ENCODE measurements around the gene CDKN2A.

The CDKN2A gene

DNA sequence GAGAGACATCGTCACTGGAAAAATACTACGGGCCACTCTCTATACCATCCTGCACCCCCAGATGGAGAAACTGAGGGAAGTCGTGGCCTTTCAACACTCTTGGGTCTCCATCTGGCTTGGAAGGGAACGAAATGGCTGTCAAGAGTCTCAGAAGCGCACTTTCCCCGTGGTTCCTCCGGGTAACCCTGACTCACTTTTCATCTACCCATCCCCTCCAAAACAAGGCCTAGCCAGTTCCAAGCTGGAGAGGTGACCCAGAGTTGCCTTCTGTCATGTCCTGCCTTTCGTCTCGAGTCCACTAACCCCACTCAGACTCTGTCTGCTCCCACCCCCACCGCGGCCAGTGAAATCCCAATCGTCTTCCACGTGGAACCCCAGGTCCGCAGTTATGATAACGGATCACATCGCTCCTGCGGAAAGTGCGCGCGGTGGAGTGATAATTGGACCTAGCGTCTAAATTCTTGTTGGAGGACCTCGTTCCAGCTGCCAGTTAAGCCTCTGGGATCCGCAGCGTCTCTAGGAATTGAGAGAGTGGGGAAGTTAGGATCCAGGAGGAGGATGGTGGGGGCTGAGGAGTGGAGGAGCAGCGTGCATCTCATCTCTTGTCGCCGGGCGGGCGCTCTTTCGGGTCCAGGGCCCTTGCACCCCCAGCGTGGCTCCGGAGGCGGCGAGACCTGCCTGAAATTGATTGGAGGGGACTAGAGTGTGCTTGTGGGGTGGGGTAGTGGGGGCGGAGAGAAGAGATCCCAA is 4.6 kb downstream of the CDKN2A start:
- H3K9me2 ChIP-seq (replicated peaks; ENCODE audit: control insufficient read depth, low read length) = no peaks in the 10 kb centered on the region
- no peaks in the 10 kb centered on the region for H3K36me3 ChIP-seq (ENCODE audit: control insufficient read depth, low read length)
- no peak overlapping the region for H3K4me2 ChIP-seq (ENCODE audit: low read length)
- no peak overlapping the region for H3K27ac ChIP-seq (ENCODE audit: low read depth, low read length)
- no peaks in the 10 kb centered on the region for H3F3A ChIP-seq (ENCODE audit: control insufficient read depth, insufficient read depth)
- no peak for TF ChIP-seq EZH2phosphoT487 (IDR thresholded peaks at IDR 0.05; ENCODE audit: borderline replicate concordance, low read length)
- TF ChIP-seq, protein P1, sequence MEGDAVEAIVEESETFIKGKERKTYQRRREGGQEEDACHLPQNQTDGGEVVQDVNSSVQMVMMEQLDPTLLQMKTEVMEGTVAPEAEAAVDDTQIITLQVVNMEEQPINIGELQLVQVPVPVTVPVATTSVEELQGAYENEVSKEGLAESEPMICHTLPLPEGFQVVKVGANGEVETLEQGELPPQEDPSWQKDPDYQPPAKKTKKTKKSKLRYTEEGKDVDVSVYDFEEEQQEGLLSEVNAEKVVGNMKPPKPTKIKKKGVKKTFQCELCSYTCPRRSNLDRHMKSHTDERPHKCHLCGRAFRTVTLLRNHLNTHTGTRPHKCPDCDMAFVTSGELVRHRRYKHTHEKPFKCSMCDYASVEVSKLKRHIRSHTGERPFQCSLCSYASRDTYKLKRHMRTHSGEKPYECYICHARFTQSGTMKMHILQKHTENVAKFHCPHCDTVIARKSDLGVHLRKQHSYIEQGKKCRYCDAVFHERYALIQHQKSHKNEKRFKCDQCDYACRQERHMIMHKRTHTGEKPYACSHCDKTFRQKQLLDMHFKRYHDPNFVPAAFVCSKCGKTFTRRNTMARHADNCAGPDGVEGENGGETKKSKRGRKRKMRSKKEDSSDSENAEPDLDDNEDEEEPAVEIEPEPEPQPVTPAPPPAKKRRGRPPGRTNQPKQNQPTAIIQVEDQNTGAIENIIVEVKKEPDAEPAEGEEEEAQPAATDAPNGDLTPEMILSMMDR (IDR thresholded peaks at IDR 0.05; ENCODE audit: low read depth, low read length, poor library complexity, severe bottlenecking) = no peak
- no peaks in the 10 kb centered on the region for H3K27me3 ChIP-seq (ENCODE audit: control insufficient read depth, low read length)
- H3K9me3 ChIP-seq (ENCODE audit: control insufficient read depth, insufficient read depth, low read length) = no peaks in the 10 kb centered on the region
- no peaks in the 10 kb centered on the region for H3K4me1 ChIP-seq (ENCODE audit: control insufficient read depth, low read length)
- no peaks in the 10 kb centered on the region for H4K20me1 ChIP-seq (ENCODE audit: control insufficient read depth, insufficient read depth, low read depth, low read length)
- no peak overlapping the region for H3K4me3 ChIP-seq (ENCODE audit: low read length)
- H3K79me2 ChIP-seq (ENCODE audit: control insufficient read depth, low read length) = no peaks in the 10 kb centered on the region

GRCh38 chr9:21988056-21988990 is 5.9 kb downstream of the CDKN2A start:
- Histone ChIP-seq H4K20me1 (ENCODE audit: control insufficient read depth, insufficient read depth, low read depth, low read length) (no peaks in the 10 kb centered on the region), H3K4me2 (ENCODE audit: low read length) (no peak overlapping the region), H3K4me3 (ENCODE audit: low read length) (no peak overlapping the region), H3F3A (ENCODE audit: control insufficient read depth, insufficient read depth) (no peaks in the 10 kb centered on the region), H3K27me3 (ENCODE audit: control insufficient read depth, low read length) (no peaks in the 10 kb centered on the region), H3K4me1 (ENCODE audit: control insufficient read depth, low read length) (no peaks in the 10 kb centered on the region), H3K9me3 (ENCODE audit: control insufficient read depth, insufficient read depth, low read length) (no peaks in the 10 kb centered on the region), H3K79me2 (ENCODE audit: control insufficient read depth, low read length) (no peaks in the 10 kb centered on the region), H3K36me3 (ENCODE audit: control insufficient read depth, low read length) (no peaks in the 10 kb centered on the region), H3K27ac (ENCODE audit: low read depth, low read length) (no peak overlapping the region), H3K9me2 (replicated peaks; ENCODE audit: control insufficient read depth, low read length) (no peaks in the 10 kb centered on the region)
- TF ChIP-seq EZH2phosphoT487 (IDR thresholded peaks at IDR 0.05; ENCODE audit: borderline replicate concordance, low read length) = no peak
- TF ChIP-seq, protein P1 (IDR thresholded peaks at IDR 0.05; ENCODE audit: low read depth, low read length, poor library complexity, severe bottlenecking) = no peak

DNA sequence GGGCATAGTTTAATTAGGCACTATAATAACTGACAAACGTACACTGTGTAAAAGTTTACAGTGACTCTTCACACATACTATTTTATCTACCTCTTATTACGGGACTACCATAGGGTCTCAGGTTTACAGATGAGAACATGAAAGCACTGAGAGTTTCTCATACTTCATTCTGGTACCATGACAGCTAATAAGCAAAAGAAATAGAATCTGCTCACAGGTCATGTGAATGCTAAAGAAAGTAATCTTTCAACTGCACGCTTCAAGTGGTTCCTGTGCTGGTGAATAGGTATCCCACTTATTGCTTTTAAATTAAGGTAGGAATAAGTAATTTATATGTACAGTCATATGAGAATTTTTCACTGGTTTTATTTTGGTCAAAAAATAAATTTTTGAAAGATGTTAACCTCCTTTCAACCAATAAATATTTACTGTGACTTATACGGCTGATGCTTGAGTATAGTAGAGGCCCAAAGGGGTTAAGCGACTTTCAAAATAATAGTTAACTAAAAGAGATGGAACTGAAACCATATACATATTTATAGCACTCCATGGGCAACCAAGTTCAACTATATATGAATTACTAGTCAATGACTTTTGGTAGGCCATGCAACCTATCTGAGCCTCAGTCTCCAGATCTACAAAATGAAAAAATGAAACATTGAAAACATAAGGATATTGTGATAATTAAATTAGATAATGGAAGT is 8.1 kb downstream of the CDKN2A start:
- TF ChIP-seq, protein P1 (IDR thresholded peaks at IDR 0.05; ENCODE audit: low read depth, low read length, poor library complexity, severe bottlenecking) = no peak
- TF ChIP-seq EZH2phosphoT487 (IDR thresholded peaks at IDR 0.05; ENCODE audit: borderline replicate concordance, low read length) = no peak
- no peaks in the 10 kb centered on the region for H3K27me3 ChIP-seq (ENCODE audit: control insufficient read depth, low read length)
- H3K36me3 ChIP-seq (ENCODE audit: control insufficient read depth, low read length) = no peaks in the 10 kb centered on the region
- H3K27ac ChIP-seq (ENCODE audit: low read depth, low read length) = no peak overlapping the region
- H3K4me2 ChIP-seq (ENCODE audit: low read length) = no peak overlapping the region
- H3K79me2 ChIP-seq (ENCODE audit: control insufficient read depth, low read length) = no peaks in the 10 kb centered on the region
- H3K9me3 ChIP-seq (ENCODE audit: control insufficient read depth, insufficient read depth, low read length) = no peaks in the 10 kb centered on the region
- no peaks in the 10 kb centered on the region for H3K4me1 ChIP-seq (ENCODE audit: control insufficient read depth, low read length)
- H4K20me1 ChIP-seq (ENCODE audit: control insufficient read depth, insufficient read depth, low read depth, low read length) = no peaks in the 10 kb centered on the region
- H3K9me2 ChIP-seq (replicated peaks; ENCODE audit: control insufficient read depth, low read length) = no peaks in the 10 kb centered on the region
- H3F3A ChIP-seq (ENCODE audit: control insufficient read depth, insufficient read depth) = no peaks in the 10 kb centered on the region
- H3K4me3 ChIP-seq (ENCODE audit: low read length) = no peak overlapping the region

Measured in DOHH2 (cell line).